Activated T-cell treated with anti-CD3 and anti-CD28 coated beads for 1 hour (primary cell): ENCODE results near the gene POM121L2.
A peak's percentile ranks its signal among the peaks of the same experiment; 100 is the strongest.

ENCODE experiments used
- DNase-seq: peaks from one replicate; pipeline ENCODE4 v3.0.0-alpha.2; 2020; ENCODE audit warnings: low read depth

Gene POM121L2

GRCh38 chr6:27312146-27312949 is at the start of gene POM121L2:
Gene POM121L2 (minus strand): TSS chr6:27312273. CDS start chr6:27312170, 103 bp downstream.
- peak; percentile 42 for DNase-seq

GRCh38 chr6:27359231-27359630 is 47.2 kb upstream of the POM121L2 start:
- DNase-seq = no peak

GRCh38 chr6:27358786-27359185 is 46.7 kb upstream of the POM121L2 start:
- no peak for DNase-seq

- no peak for DNase-seq
These were observed 40.8 kb upstream of the POM121L2 start for GRCh38 chr6:27352850-27353249.

GRCh38 chr6:27334141-27334540 is 22.1 kb upstream of the POM121L2 start:
- DNase-seq = no peak

GRCh38 chr6:27333642-27334040 is 21.6 kb upstream of the POM121L2 start:
- no peak for DNase-seq

- DNase-seq = peak; percentile 23
These were observed 20.9 kb upstream of the POM121L2 start for GRCh38 chr6:27332692-27333641.

GRCh38 chr6:27327023-27327738 is 15.1 kb upstream of the POM121L2 start:
- no peak for DNase-seq

- no peak for DNase-seq
These were observed 9.8 kb upstream of the POM121L2 start for GRCh38 chr6:27321901-27322300.

GRCh38 chr6:27321370-27321769 is 9.3 kb upstream of the POM121L2 start:
- no peak for DNase-seq

GRCh38 chr6:27318973-27319372 is 6.9 kb upstream of the POM121L2 start:
- DNase-seq = no peak

- no peak for DNase-seq
These were observed 2.0 kb upstream of the POM121L2 start for GRCh38 chr6:27314046-27314445.

GRCh38 chr6:27312950-27313271 is 838 bp upstream of the POM121L2 start:
- no peak for DNase-seq

GRCh38 chr6:27311806-27312145 is 297 bp downstream of the POM121L2 start:
- DNase-seq = no peak

GRCh38 chr6:27303613-27304272 is 8.3 kb downstream of the POM121L2 start:
- DNase-seq = no peak

GRCh38 chr6:27297857-27298730 is 14.0 kb downstream of the POM121L2 start:
- DNase-seq = no peak

GRCh38 chr6:27297484-27297856 is 14.6 kb downstream of the POM121L2 start:
- DNase-seq = no peak

- no peak for DNase-seq
These were observed 15.8 kb downstream of the POM121L2 start for GRCh38 chr6:27296106-27296783.

GRCh38 chr6:27295301-27296079 is 16.6 kb downstream of the POM121L2 start:
- DNase-seq = no peak

GRCh38 chr6:27294409-27294808 is 17.7 kb downstream of the POM121L2 start:
- DNase-seq = no peak
